GM23338 (cell line): Measurements from ENCODE around the gene CACNA1A. TPM values are rescaled to one million over a fixed set of nuclear protein-coding genes. Genes with fewer than 3 reads are reported as not detected.

Experiments
- ATAC-seq: fragments of 200-7000 bp; cut with Tn5 transposase; 3 replicates; pipeline ENCODE4 v1.9.1; 2020
- DNase-seq: peaks from one replicate; pipeline ENCODE4 v3.0.0-alpha.2; 2015; ENCODE audit warnings: low spot score
- H2AFZ ChIP-seq: fragments of 200-600 bp; sonication (generic); 2 replicates; pipeline ENCODE4 v1.8.0; 2016; ENCODE audit warnings: antibody characterized with exemption, mild to moderate bottlenecking, moderate library complexity
- H3F3A ChIP-seq: fragments of 200-600 bp; sonication (generic); replicated peaks from 2 replicates; pipeline ENCODE4 v1.8.0; 2017; ENCODE audit warnings: antibody characterized with exemption, mixed run types, low read depth
- H3K27ac ChIP-seq: fragments of 200-600 bp; sonication (generic); 2 replicates; pipeline ENCODE4 v1.6.1; 2016; ENCODE audit warnings: low read depth
- H3K27me3 ChIP-seq: fragments of 200-600 bp; sonication (generic); 2 replicates; pipeline ENCODE4 v1.8.0; 2016; ENCODE audit warnings: mild to moderate bottlenecking, mixed run types, moderate library complexity; ENCODE audit not compliant: insufficient read depth
- H3K36me3 ChIP-seq: fragments of 200-600 bp; sonication (generic); 2 replicates; pipeline ENCODE4 v1.8.0; 2016; ENCODE audit warnings: mild to moderate bottlenecking; ENCODE audit not compliant: insufficient read depth
- H3K4me1 ChIP-seq: fragments of 200-600 bp; sonication (generic); 2 replicates; pipeline ENCODE4 v1.8.0; 2016; ENCODE audit warnings: mild to moderate bottlenecking, moderate library complexity; ENCODE audit not compliant: insufficient read depth
- H3K4me2 ChIP-seq: fragments of 200-600 bp; sonication (generic); 2 replicates; pipeline ENCODE4 v1.7.1; 2017; ENCODE audit warnings: mixed run types
- H3K4me3 ChIP-seq: fragments of 200-600 bp; sonication (generic); 2 replicates; pipeline ENCODE4 v1.6.1; 2016; ENCODE audit warnings: mixed run types
- H3K79me2 ChIP-seq: fragments of 200-600 bp; sonication (generic); replicated peaks from 2 replicates; pipeline ENCODE4 v1.8.0; 2017; ENCODE audit warnings: mild to moderate bottlenecking; ENCODE audit not compliant: insufficient read depth
- H3K9me2 ChIP-seq: fragments of 200-600 bp; sonication (generic); 2 replicates; pipeline ENCODE4 v1.8.0; 2017; ENCODE audit not compliant: insufficient read depth
- H4K20me1 ChIP-seq: fragments of 200-600 bp; sonication (generic); replicated peaks from 2 replicates; pipeline ENCODE4 v1.8.0; 2017; ENCODE audit warnings: mild to moderate bottlenecking; ENCODE audit not compliant: insufficient read depth
- H3K27ac Mint-ChIP-seq: 2 replicates; pipeline ENCODE4 v1.8.0; 2020; ENCODE audit warnings: inconsistent platforms, mild to moderate bottlenecking, moderate library complexity, mixed read lengths
- H3K27me3 Mint-ChIP-seq: 3 replicates; pipeline ENCODE4 v1.8.0; 2022; ENCODE audit warnings: low read depth, mild to moderate bottlenecking, moderate library complexity, mixed read lengths, inconsistent platforms; ENCODE audit not compliant: insufficient read depth, poor library complexity
- H3K36me3 Mint-ChIP-seq: 3 replicates; pipeline ENCODE4 v1.8.0; 2021; ENCODE audit warnings: low read depth, mild to moderate bottlenecking, inconsistent platforms, moderate library complexity, mixed read lengths
- H3K4me1 Mint-ChIP-seq: 3 replicates; pipeline ENCODE4 v1.8.0; 2020; ENCODE audit warnings: mild to moderate bottlenecking, inconsistent platforms, mixed read lengths
- H3K4me3 Mint-ChIP-seq: 3 replicates; pipeline ENCODE4 v1.8.0; 2021; ENCODE audit warnings: moderate library complexity, mild to moderate bottlenecking, inconsistent platforms, mixed read lengths
- H3K9me3 Mint-ChIP-seq: 3 replicates; pipeline ENCODE4 v1.8.0; 2020; ENCODE audit warnings: moderate library complexity, mild to moderate bottlenecking, inconsistent platforms, mixed read lengths
- CREB1 ChIP-seq: fragments of 250-450 bp; sonication (Bioruptor Pico); IDR thresholded peaks from 2 replicates; pipeline ENCODE4 v1.5.0; 2020; ENCODE audit warnings: low read depth, mild to moderate bottlenecking, moderate library complexity
- CTCF ChIP-seq, 2 experiments: fragments of 200-600 bp in 1 of 2; sonication (generic) in 1 of 2; conservative IDR thresholded peaks; 2 replicates each; pipeline versions ENCODE4 v1.5.1 to v1.6.1; 2016 to 2017; ENCODE audit warnings: antibody characterized with exemption in 2 of 2, low read depth in 2 of 2, mild to moderate bottlenecking in 2 of 2, moderate library complexity in 1 of 2
- ETS1 ChIP-seq: IDR thresholded peaks from 2 replicates; pipeline ENCODE4 v1.6.1; 2016; ENCODE audit warnings: antibody characterized with exemption
- EZH2 ChIP-seq: fragments of 200-600 bp; sonication (generic); IDR thresholded peaks from one replicate; pipeline ENCODE4 v1.8.0; 2017; ENCODE audit warnings: antibody characterized with exemption, mild to moderate bottlenecking, low read depth; ENCODE audit not compliant: unreplicated experiment
- EZH2phosphoT487 ChIP-seq: fragments of 200-600 bp; sonication (generic); IDR thresholded peaks from one replicate; pipeline ENCODE4 v1.8.1; 2018; ENCODE audit warnings: antibody characterized with exemption; ENCODE audit not compliant: unreplicated experiment
- JUNB ChIP-seq: IDR thresholded peaks from one replicate; pipeline ENCODE4 v1.6.1; 2016; ENCODE audit warnings: antibody characterized with exemption; ENCODE audit not compliant: unreplicated experiment
- NANOG ChIP-seq: IDR thresholded peaks from 2 replicates; pipeline ENCODE4 v1.6.1; 2016; ENCODE audit warnings: antibody characterized with exemption, borderline replicate concordance
- POLR2AphosphoS5 ChIP-seq: IDR thresholded peaks from 2 replicates; pipeline ENCODE4 v1.6.1; 2016; ENCODE audit warnings: antibody characterized with exemption, low read depth
- REST ChIP-seq: IDR thresholded peaks from one replicate; pipeline ENCODE4 v1.6.1; 2018; ENCODE audit warnings: antibody characterized with exemption; ENCODE audit not compliant: unreplicated experiment
- STAT1 ChIP-seq: IDR thresholded peaks from one replicate; pipeline ENCODE4 v1.6.1; 2016; ENCODE audit warnings: antibody characterized with exemption; ENCODE audit not compliant: unreplicated experiment
- ZNF114 ChIP-seq: fragments of 250-450 bp; sonication (Bioruptor Pico); IDR thresholded peaks from 2 replicates; pipeline ENCODE4 v1.5.0; 2020; ENCODE audit warnings: mild to moderate bottlenecking, moderate library complexity
- ZNF331 ChIP-seq: fragments of 250-450 bp; sonication (Bioruptor Pico); IDR thresholded peaks from 2 replicates; pipeline ENCODE4 v1.5.0; 2020; ENCODE audit warnings: low read depth, mild to moderate bottlenecking, moderate library complexity
- ZNF462 ChIP-seq: fragments of 250-450 bp; sonication (Bioruptor Pico); IDR thresholded peaks from 2 replicates; pipeline ENCODE4 v1.5.0; 2020; ENCODE audit warnings: mild to moderate bottlenecking, moderate library complexity
- polyA plus RNA-seq: library from polyadenylated mRNA; unstranded; fragments of >200 nt; fragmentation: Nextera tagmentation; extraction: Ambion mirVana; gene quantifications from 2 replicates; pipeline ENCODE4 v1.2.1, GENCODE V29; 2016
- total RNA-seq: library from RNA; depleted of rRNA; stranded (reverse); fragments of >200 nt; shearing (Covaris generic); gene quantifications from 2 replicates; pipeline ENCODE4 v1.2.3, GENCODE V29; 2014

Gene CACNA1A
- total and polyA plus RNA-seq, 2 experiments from 2014 or later: 7.4 to 20.3 TPM

GRCh38 chr19:13553880-13554400, 47.7 kb upstream of the CACNA1A start:
- no peak overlapping the region for H3K4me3 Mint-ChIP-seq
- H3K9me3 Mint-ChIP-seq: no peaks in the 10 kb centered on the region; the same call in 2 of the 3 replicates
- H3K27me3 Mint-ChIP-seq: peaks cover 6% of the 10 kb centered on the region
- H2AFZ ChIP-seq: no peak overlapping the region
- no peak for ATAC-seq
- H3K36me3 Mint-ChIP-seq: no peaks in the 10 kb centered on the region
- H3K4me1 ChIP-seq: no peaks in the 10 kb centered on the region
- no peaks in the 10 kb centered on the region for H3K27me3 ChIP-seq
- no peak overlapping the region for H3K27ac ChIP-seq
- H4K20me1 ChIP-seq: no peaks in the 10 kb centered on the region
- H3K4me3 ChIP-seq: no peak overlapping the region
- H3F3A ChIP-seq: no peaks in the 10 kb centered on the region
- no peaks in the 10 kb centered on the region for H3K4me1 Mint-ChIP-seq
- H3K36me3 ChIP-seq: no peaks in the 10 kb centered on the region
- H3K79me2 ChIP-seq: no peaks in the 10 kb centered on the region
- H3K27ac Mint-ChIP-seq: no peak overlapping the region
- DNase-seq: no peak
- H3K9me2 ChIP-seq: no peaks in the 10 kb centered on the region
- no peak for TF ChIP-seq REST
- TF ChIP-seq CREB1 (CRISPR knock-in tag): no peak
- no peak for TF ChIP-seq EZH2
- TF ChIP-seq STAT1: no peak
- TF ChIP-seq EZH2phosphoT487: no peak
- no peak for TF ChIP-seq ZNF114 (CRISPR knock-in tag)
- no peak for TF ChIP-seq ZNF331 (CRISPR knock-in tag)
- TF ChIP-seq ETS1: no peak
- no peak for TF ChIP-seq NANOG
- no peak for TF ChIP-seq POLR2AphosphoS5
- no peak for TF ChIP-seq JUNB
- TF ChIP-seq ZNF462 (CRISPR knock-in tag): no peak
- TF ChIP-seq CTCF (conservative IDR thresholded peaks at IDR 0.05; ENCODE audit: low read depth in 2 of 2): no peak
- no peak overlapping the region for H3K4me2 ChIP-seq
